GM10266 (cell line): ENCODE results near the gene TCF7L2.

Experiments
- DNase-seq: peaks from one replicate; pipeline ENCODE4 v3.0.0; 2012; ENCODE audit errors: extremely low spot score
- CTCF ChIP-seq: IDR thresholded peaks from 2 replicates; pipeline ENCODE4 v1.5.1; 2012; ENCODE audit warnings: mild to moderate bottlenecking, low read depth; ENCODE audit not compliant: control insufficient read depth, insufficient read depth; ENCODE audit errors: missing control alignments

Gene TCF7L2

GRCh38 chr10:112959207-112959838 is 9.3 kb downstream of the TCF7L2 start:
- no peak for TF ChIP-seq CTCF
- DNase-seq: no peak

GRCh38 chr10:112960151-112960681 is 10.2 kb downstream of the TCF7L2 start:
- TF ChIP-seq CTCF: no peak
- DNase-seq: no peak

GRCh38 chr10:112961609-112962008 is 11.6 kb downstream of the TCF7L2 start:
- TF ChIP-seq CTCF: no peak

GRCh38 chr10:112962343-112962742 is 12.3 kb downstream of the TCF7L2 start:
- no peak for DNase-seq
- TF ChIP-seq CTCF: no peak

More at GRCh38 chr10:112961609-112962008, 11.6 kb downstream of the TCF7L2 start:
- no peak for DNase-seq

GRCh38 chr10:112963835-112964234 is 13.8 kb downstream of the TCF7L2 start:
- no peak for DNase-seq
- no peak for TF ChIP-seq CTCF

- TF ChIP-seq CTCF: no peak
- DNase-seq: no peak
These were observed 14.4 kb downstream of the TCF7L2 start for GRCh38 chr10:112964482-112964881.

GRCh38 chr10:112966194-112966855 is 16.3 kb downstream of the TCF7L2 start:
- DNase-seq: no peak
- no peak for TF ChIP-seq CTCF
